Central memory CD8-positive, alpha-beta T cell (primary cell): Measurements from ENCODE around the gene HMGCL.

ENCODE experiments used
- ATAC-seq: fragments of 150-1000 bp; cut with Tn5 transposase; replicated peaks from 2 replicates; pipeline ENCODE4 v1.10.0; 2022; ENCODE audit warnings: mild to moderate bottlenecking, moderate FRiP score, moderate number of reproducible peaks; ENCODE audit not compliant: poor library complexity, severe bottlenecking; ENCODE audit errors: extremely low read depth
- DNase-seq, 2 donors: peaks; one replicate each; pipeline ENCODE4 v3.0.0; 2021; ENCODE audit warnings: low spot score in 2 of 2
- H3K27ac Mint-ChIP-seq: one replicate; pipeline ENCODE4 v1.8.0; 2022; ENCODE audit warnings: low read depth, mild to moderate bottlenecking, moderate library complexity, mixed read lengths
- H3K27me3 Mint-ChIP-seq: one replicate; pipeline ENCODE4 v1.8.0; 2022; ENCODE audit warnings: mixed read lengths
- H3K36me3 Mint-ChIP-seq: one replicate; pipeline ENCODE4 v1.8.0; 2022; ENCODE audit warnings: mild to moderate bottlenecking, moderate library complexity, mixed read lengths; ENCODE audit not compliant: insufficient read depth
- H3K4me1 Mint-ChIP-seq: one replicate; pipeline ENCODE4 v1.8.0; 2022; ENCODE audit warnings: mixed read lengths
- H3K4me3 Mint-ChIP-seq: one replicate; pipeline ENCODE4 v1.8.0; 2022; ENCODE audit warnings: mild to moderate bottlenecking, moderate library complexity, mixed read lengths
- H3K9me3 Mint-ChIP-seq: one replicate; pipeline ENCODE4 v1.8.0; 2022; ENCODE audit warnings: mixed read lengths

Gene HMGCL

DNA sequence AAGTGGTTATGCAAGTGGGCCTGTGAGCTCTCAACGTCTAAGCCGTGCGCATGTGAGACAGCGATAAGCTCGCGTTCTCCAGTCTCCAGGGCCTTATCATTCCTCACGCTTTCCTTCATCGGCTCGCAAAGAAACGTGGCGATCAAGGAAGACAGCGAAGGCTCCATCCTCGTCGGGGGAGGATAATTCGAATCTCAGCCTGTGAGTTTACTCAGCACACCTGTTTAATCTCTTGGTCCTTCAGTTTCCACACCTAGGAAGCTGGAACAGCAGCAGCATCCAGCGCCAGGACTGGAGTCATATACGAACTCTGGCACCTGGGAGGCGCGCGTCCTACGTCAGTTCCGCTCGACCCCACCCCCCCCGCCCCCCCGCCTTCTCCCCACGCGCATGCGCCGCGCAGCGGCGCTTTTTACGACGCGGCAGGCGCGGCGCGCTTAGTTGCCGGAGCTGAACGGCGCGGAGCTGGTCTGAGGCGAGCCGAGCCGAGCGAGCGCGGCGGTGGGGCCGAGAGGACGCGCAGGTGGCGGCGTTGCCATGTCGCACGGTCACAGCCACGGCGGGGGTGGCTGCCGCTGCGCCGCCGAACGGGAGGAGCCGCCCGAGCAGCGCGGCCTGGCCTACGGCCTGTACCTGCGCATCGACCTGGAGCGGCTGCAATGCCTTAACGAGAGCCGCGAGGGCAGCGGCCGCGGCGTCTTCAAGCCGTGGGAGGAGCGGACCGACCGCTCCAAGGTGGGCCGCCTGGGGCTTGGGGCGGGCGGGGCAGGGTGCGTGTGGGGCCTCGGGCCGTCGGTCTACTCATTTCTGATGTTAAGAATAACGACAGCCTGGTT, 47.0 kb downstream of the HMGCL start, which contains the start of gene PITHD1:
Gene PITHD1 (plus strand): TSS at position 440 of the 836 bp plus-strand sequence. CDS start 98 bp downstream, at position 538.
- peak within 1 kb of the TSS; percentile 82 for H3K27ac Mint-ChIP-seq
- H3K27me3 Mint-ChIP-seq = no peaks in the 10 kb centered on the region
- DNase-seq = peak; percentile 60 to 70
- peaks cover 22% of the 10 kb centered on the region for H3K36me3 Mint-ChIP-seq
- peaks cover 27% of the 10 kb centered on the region for H3K4me1 Mint-ChIP-seq
- peak within 1 kb of the TSS; percentile 88 for H3K4me3 Mint-ChIP-seq
- peak; percentile 83 for ATAC-seq
- no peaks in the 10 kb centered on the region for H3K9me3 Mint-ChIP-seq

DNA sequence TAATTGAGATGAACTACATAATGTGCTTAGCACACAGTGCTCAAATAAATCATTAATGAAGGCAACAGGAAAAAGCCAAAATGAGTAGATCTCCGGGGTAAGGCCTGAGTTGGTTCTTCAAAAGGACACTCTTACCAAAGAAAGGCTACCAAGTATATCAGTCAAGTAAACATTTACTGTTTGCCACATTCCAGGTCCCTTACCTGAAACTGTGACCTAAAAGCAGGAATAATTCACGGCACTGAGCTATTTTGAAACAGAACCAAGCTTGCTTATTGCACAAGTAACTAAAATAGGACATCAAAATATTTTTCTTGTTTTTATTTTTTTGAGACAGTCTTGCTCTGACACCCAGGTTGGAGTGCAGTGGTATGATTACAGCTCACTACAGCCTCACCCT, 49.0 kb downstream of the HMGCL start:
- Mint-ChIP-seq H3K4me3 (no peak overlapping the region), H3K27me3 (no peaks in the 10 kb centered on the region)

DNA sequence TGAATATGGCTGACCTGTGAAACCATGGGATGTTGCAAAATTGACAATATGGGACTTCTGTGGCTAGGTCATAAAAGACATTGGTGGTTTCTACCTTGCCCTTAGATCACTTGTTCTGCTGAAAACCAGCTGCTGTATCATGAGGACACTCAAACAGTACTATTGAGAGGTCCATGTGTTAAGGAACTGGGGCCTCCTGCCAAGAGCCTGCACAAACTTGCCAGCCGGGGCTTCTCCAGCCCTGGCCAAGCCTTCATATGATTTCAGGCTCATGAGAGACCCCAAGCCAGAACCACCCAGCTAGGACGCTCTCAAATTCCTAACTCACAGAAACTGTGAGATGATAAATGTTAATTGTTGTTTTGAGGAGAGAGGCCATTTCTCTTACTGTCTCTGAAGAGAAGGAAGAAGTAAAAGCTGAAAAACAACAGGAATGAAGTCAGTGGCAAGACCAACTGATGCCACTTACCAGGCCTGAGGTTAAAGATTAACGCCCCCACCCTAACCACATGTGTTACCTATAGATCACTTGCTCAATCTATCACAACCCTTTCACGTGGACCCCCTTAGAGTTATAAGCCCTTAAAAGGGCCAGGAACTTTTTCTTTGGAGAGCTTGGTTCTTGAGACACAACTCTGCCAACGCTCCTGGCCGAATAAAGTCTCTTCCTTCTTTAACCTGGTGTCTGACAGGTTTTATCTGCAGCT, 50.9 kb downstream of the HMGCL start:
- DNase-seq (no peak), ATAC-seq (no peak)
- Mint-ChIP-seq H3K4me3 (no peak overlapping the region), H3K27me3 (no peaks in the 10 kb centered on the region), H3K27ac (no peak overlapping the region), H3K36me3 (peaks cover 6% of the 10 kb centered on the region), H3K4me1 (peaks cover 11% of the 10 kb centered on the region), H3K9me3 (no peaks in the 10 kb centered on the region)

More for the DNA sequence above, 49.0 kb downstream of the HMGCL start:
- ATAC-seq (no peak), DNase-seq (no peak)
- Mint-ChIP-seq H3K9me3 (no peaks in the 10 kb centered on the region), H3K27ac (no peak overlapping the region), H3K4me1 (peaks cover 21% of the 10 kb centered on the region), H3K36me3 (peaks cover 13% of the 10 kb centered on the region)

DNA sequence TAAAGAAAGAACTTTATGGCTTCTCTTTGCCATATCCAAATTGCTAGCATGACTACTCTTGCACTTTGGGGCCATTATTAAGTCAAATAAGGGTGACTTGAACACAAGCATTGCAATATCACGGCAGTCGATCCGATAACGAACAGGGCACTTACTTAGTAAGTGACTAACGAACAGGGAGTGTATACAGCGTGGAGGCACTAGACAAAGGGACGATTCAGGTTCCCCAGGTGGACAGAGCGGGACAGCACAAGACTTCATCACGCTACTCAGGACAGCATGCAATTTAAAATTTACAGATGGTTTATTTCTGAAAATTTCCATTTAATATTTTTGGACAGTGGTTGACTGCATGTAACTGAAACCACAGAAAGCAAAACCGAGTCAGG, 52.4 kb downstream of the HMGCL start:
- Mint-ChIP-seq H3K9me3 (no peaks in the 10 kb centered on the region), H3K27me3 (no peaks in the 10 kb centered on the region), H3K4me3 (no peak overlapping the region), H3K36me3 (peaks cover 3% of the 10 kb centered on the region), H3K27ac (no peak overlapping the region), H3K4me1 (peaks cover 1% of the 10 kb centered on the region)
- no peak for ATAC-seq
- DNase-seq = no peak

- ATAC-seq = peak; percentile 82
- Mint-ChIP-seq H3K27me3 (no peaks in the 10 kb centered on the region), H3K9me3 (no peaks in the 10 kb centered on the region), H3K4me1 (no peaks in the 10 kb centered on the region), H3K27ac (no peak overlapping the region), H3K36me3 (peaks cover 5% of the 10 kb centered on the region), H3K4me3 (no peak overlapping the region)
- peak; percentile 72 to 84 for DNase-seq
Observed at GRCh38 chr1:23772049-23772853, 53.0 kb downstream of the HMGCL start.

DNA sequence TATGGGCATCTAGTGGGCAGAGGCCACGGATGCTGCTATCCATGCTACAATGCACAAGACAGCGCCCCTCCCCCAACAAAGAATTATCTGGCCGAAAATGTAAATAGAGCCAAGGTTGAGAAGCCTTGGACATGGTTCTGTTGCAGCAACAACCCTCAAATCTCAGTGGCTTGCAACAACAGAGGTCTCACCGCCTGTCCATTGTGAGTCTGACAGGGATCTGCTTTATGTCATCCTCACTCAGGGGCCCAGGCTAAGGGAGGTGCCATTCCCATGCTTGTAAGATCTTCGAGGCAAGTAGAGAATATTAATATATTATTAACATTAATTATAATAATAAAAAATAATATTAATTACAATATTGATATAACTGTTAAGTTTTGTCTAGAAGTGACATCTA, 56.5 kb downstream of the HMGCL start:
- no peak for DNase-seq

GRCh38 chr1:23763041-23763577, 62.1 kb downstream of the HMGCL start:
- peaks cover 5% of the 10 kb centered on the region for H3K4me1 Mint-ChIP-seq
- no peak for DNase-seq
- no peak for ATAC-seq
- H3K36me3 Mint-ChIP-seq = peaks cover 46% of the 10 kb centered on the region
- H3K27me3 Mint-ChIP-seq = no peaks in the 10 kb centered on the region
- H3K27ac Mint-ChIP-seq = no peak overlapping the region
- no peaks in the 10 kb centered on the region for H3K9me3 Mint-ChIP-seq
- no peak overlapping the region for H3K4me3 Mint-ChIP-seq

More for the DNA sequence above, 56.5 kb downstream of the HMGCL start:
- Mint-ChIP-seq H3K27me3 (no peaks in the 10 kb centered on the region), H3K9me3 (no peaks in the 10 kb centered on the region), H3K4me1 (no peaks in the 10 kb centered on the region), H3K4me3 (no peak overlapping the region), H3K27ac (no peak overlapping the region), H3K36me3 (peaks cover 10% of the 10 kb centered on the region)
- ATAC-seq = no peak

DNA sequence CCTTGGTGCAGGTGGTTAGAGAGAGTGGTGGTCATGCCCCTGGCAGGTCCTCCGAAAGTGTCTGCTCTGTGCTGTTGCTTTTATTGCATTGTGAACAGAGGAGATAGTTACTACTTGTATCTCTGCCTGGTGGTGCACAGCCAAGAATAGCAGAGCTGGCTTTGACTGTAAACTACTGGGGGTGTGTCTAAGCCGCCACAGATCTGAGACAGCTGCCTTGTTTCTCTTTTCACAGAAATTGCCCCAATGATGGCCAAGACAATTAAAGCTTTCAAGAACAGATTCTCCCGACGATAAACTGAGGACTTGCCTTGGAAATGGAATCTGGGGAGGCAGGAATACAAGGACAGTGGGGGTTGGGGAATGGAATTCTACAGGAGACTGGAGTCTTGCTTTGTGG, 66.0 kb downstream of the HMGCL start:
- DNase-seq = no peak
- H3K36me3 Mint-ChIP-seq = peaks cover 73% of the 10 kb centered on the region
- no peaks in the 10 kb centered on the region for H3K27me3 Mint-ChIP-seq
- H3K4me1 Mint-ChIP-seq = peaks cover 9% of the 10 kb centered on the region
- H3K9me3 Mint-ChIP-seq = no peaks in the 10 kb centered on the region
- no peak overlapping the region for H3K4me3 Mint-ChIP-seq
- H3K27ac Mint-ChIP-seq = no peak overlapping the region
- no peak for ATAC-seq

DNA sequence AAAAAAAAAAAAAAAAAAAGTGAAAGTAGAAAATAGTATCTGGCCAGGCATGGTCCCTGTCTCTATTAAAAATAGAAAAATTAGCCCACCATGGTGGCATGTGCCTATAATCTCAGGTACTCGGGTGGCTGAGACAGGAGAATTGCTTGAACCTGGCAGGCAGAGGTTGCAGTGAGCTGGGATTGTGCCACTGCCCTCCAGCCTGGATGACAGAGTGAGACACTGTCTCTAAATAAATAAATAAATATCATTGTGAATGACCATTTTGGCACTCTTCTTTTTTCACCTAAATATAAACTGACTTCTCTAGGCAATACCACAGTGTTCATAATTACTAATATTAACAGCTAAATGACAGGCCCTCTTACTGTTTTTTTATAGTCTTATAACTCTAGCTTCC, 67.4 kb downstream of the HMGCL start:
- peaks cover 81% of the 10 kb centered on the region for H3K36me3 Mint-ChIP-seq
- H3K27ac Mint-ChIP-seq = no peak overlapping the region
- H3K4me1 Mint-ChIP-seq = peaks cover 9% of the 10 kb centered on the region
- no peaks in the 10 kb centered on the region for H3K9me3 Mint-ChIP-seq
- no peak for DNase-seq
- no peaks in the 10 kb centered on the region for H3K27me3 Mint-ChIP-seq
- H3K4me3 Mint-ChIP-seq = no peak overlapping the region
- no peak for ATAC-seq

DNA sequence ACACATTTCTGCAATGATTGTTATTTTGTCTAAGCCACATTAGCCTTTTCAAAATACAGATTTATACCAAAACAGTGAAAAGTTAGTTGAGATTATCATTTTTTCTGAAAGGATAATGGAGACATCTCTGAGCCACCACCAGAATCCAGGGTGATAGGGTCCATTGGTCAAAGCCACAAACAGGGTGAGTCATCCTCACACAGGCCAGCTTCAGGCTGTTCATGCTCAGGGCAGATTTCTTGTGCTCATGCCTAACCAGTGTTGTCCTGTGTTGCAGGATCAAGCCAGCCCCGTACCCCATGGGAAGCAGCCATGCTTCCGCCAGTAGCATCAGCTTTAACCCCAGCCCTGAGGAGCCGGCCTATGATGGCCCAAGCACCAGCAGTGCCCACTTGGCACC, 68.6 kb downstream of the HMGCL start:
- DNase-seq (no peak), ATAC-seq (no peak)
- Mint-ChIP-seq H3K27ac (no peak overlapping the region), H3K36me3 (peaks cover 84% of the 10 kb centered on the region), H3K9me3 (no peaks in the 10 kb centered on the region), H3K27me3 (no peaks in the 10 kb centered on the region), H3K4me3 (no peak overlapping the region), H3K4me1 (peaks cover 9% of the 10 kb centered on the region)

DNA sequence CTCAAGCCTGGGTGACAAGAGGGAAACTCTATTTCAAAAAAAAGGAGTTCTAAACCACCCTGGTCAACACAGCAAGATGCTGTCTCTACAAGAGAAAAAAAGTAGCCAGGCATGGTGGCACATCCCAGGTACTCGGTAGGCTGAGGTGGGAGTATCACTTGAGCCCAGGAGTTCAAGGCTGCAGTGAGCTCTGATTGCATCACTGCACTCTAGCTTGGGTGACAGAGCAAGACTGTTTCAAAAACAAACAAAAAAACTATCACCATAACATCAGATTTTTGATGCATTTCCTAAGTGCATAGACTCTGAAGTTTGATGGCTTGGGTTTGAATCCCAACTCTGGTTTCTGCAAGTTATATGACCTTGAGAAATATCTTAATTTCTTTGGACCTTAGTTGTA, 72.3 kb downstream of the HMGCL start:
- Mint-ChIP-seq H3K27me3 (no peaks in the 10 kb centered on the region), H3K4me1 (peaks cover 25% of the 10 kb centered on the region), H3K27ac (no peak overlapping the region), H3K9me3 (no peaks in the 10 kb centered on the region), H3K4me3 (no peak overlapping the region), H3K36me3 (peaks cover 79% of the 10 kb centered on the region)
- ATAC-seq (no peak), DNase-seq (no peak)
